ENCODE results near the gene SLC27A5.

The SLC27A5 gene

DNA sequence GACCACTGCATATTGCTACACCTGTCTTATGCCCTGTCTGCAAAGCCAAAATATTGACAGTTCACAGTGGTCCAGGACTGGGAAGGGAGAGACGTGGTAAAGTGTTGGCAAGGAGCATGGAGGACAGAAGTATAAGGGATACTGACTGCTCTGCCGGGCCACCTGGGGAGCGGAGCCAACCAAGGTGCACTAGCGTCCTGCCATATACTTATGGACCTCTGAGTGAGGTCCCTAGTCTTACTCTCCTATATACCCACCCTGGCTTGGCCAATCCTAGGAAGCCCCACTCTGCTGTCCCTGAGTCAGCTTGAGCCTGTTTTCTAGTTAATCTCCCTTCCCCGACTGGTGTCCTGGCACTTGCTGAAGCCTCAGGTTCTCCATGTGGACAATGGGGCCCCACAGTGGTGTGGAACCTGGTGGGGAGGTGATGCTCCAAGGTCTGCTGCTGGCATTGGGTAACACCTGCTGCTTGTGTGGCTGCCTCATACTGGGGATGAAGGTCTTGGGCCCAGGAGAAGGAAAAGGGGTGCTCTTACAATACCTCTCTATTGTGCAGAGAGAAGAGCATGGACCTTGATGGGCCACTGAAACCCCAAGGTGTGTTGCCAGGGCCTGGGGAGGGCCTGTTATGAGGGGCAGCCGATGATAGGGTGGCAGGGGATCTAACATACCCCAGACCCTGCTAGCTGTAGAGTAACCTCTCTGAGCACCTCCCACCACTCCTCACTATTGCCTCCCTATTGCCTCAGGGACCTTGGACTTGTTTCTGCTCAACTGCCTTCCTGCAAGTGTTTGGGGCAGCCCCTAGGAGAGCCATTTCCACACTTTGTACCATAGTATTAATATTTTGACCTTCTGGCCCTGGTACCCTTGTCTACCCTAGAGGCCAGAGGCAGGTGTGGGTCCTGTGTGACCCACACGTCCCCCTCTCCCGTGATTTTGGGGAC is 25.3 kb upstream of the SLC27A5 start:
- TF ChIP-seq, protein P1, sequence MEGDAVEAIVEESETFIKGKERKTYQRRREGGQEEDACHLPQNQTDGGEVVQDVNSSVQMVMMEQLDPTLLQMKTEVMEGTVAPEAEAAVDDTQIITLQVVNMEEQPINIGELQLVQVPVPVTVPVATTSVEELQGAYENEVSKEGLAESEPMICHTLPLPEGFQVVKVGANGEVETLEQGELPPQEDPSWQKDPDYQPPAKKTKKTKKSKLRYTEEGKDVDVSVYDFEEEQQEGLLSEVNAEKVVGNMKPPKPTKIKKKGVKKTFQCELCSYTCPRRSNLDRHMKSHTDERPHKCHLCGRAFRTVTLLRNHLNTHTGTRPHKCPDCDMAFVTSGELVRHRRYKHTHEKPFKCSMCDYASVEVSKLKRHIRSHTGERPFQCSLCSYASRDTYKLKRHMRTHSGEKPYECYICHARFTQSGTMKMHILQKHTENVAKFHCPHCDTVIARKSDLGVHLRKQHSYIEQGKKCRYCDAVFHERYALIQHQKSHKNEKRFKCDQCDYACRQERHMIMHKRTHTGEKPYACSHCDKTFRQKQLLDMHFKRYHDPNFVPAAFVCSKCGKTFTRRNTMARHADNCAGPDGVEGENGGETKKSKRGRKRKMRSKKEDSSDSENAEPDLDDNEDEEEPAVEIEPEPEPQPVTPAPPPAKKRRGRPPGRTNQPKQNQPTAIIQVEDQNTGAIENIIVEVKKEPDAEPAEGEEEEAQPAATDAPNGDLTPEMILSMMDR (conservative IDR thresholded peaks at IDR 0.05; ENCODE audit: low read depth): no peak
- ChIA-PET CTCF (no interaction called here), POLR2A (ENCODE audit: low non-redundant PET) (no interaction called here)
- no peak for DNase-seq (ENCODE audit: low spot score)
- H3K27ac ChIP-seq: no peak overlapping the region

GRCh38 chr19:58535857-58536256 is 24.1 kb upstream of the SLC27A5 start:
- CTCF ChIA-PET: interaction anchor here (0.8 kb wide), 1 partner anchor 15 kb away, joined by 3 read pairs; no protein-coding TSS in a partner anchor
- no peak overlapping the region for H3K27ac ChIP-seq
- DNase-seq (ENCODE audit: low spot score): no peak
- POLR2A ChIA-PET (ENCODE audit: low non-redundant PET): no interaction called here
- TF ChIP-seq, protein P1 (conservative IDR thresholded peaks at IDR 0.05; ENCODE audit: low read depth): no peak

DNA sequence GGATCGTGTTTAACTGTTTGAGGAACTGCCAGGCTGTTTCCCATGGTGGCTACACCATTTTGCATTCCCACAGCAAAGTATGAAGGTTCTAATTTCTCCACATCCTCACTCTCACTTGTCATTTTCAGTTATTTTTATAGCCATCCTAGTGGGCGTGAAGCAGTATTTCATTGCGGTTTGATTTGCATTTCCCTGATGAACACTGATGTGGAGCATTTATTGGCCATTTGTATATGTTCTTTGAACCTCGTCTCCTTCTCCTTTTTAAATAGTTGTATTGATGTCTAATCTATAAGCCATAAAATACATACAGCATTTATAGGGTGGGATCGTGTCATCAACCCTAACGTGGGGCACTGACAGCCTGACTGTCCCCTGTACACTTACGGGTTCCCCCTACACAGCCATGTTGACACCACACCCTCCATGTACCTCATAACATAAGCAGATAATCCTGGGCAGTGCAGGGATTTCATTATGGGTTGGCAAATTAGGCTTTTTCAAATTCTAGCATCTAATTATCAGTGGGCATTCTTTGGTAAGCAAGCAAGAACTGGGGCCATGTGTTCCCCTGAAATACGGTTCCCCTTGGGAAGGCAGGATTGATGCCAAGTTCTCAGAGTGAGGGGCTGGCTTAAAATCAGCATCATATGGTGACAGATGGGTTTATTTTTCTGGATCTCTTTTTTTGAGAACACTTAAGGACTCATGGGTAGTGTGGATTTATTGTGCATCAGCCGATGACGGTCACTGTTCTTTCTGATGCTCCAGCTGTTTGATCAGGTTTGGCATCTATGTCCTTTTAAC is 19.4 kb upstream of the SLC27A5 start:
- no peak for DNase-seq (ENCODE audit: low spot score)
- CTCF ChIA-PET: no interaction called here
- H3K27ac ChIP-seq: no peak overlapping the region
- TF ChIP-seq, protein P1 (conservative IDR thresholded peaks at IDR 0.05; ENCODE audit: low read depth): no peak
- POLR2A ChIA-PET (ENCODE audit: low non-redundant PET): no interaction called here

DNA sequence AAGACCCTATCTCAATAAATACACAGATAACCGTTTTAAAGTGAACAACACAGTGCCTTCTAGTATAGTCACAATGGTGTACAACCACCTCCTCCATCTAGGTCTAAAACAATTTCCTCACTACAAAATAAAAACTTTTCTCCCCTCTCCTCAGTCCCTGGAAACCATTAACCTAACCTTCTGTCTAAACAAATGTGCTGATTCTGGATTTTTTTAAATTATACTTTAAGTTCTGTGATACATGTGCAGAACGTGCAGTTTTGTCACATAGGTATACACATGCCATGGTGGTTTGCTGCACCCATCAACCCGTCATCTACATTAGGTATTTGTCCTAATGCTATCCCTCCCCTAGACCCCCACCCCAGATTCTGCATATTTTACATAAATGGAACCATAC is 17.6 kb upstream of the SLC27A5 start:
- no peak overlapping the region for H3K27ac ChIP-seq
- TF ChIP-seq, protein P1 (conservative IDR thresholded peaks at IDR 0.05; ENCODE audit: low read depth): no peak
- CTCF ChIA-PET: no interaction called here
- POLR2A ChIA-PET (ENCODE audit: low non-redundant PET): interaction anchor here (0.6 kb wide), 1 partner anchor 16 kb away, joined by 3 read pairs; no protein-coding TSS in a partner anchor
- DNase-seq (ENCODE audit: low spot score): no peak

DNA sequence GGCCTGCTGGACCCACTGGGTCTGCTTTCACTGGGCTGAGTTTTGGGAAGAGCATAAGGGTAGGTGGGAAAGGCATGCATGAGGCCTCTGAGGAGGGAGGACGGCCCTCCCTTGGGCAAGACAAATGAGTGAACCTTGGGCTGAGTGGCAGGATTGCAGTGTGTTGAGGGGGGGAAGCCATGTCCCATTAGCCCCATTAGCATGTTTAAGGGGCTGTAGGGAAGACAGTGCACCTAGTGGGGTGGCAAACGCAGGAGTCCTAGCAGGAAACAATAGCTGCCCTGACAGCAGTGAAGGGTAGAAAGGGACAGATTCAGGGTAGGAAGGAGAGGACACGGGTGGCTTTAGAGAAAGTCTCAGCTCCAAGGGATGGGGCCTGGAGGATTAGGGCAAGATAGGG is 10.9 kb upstream of the SLC27A5 start:
- DNase-seq (ENCODE audit: low spot score): no peak
- TF ChIP-seq, protein P1 (conservative IDR thresholded peaks at IDR 0.05; ENCODE audit: low read depth): no peak
- ChIA-PET POLR2A (ENCODE audit: low non-redundant PET) (interaction anchor here (0.7 kb wide), 1 partner anchor 21 kb away, joined by 3 read pairs; the partner anchor contains the start of gene TRIM28), CTCF (no interaction called here)
- H3K27ac ChIP-seq: no peak overlapping the region

- ChIA-PET CTCF (interaction anchor here (1.0 kb wide), 1 partner anchor 14 kb away, joined by 3 read pairs; no protein-coding TSS in a partner anchor), POLR2A (ENCODE audit: low non-redundant PET) (interaction anchor here (0.6 to 0.7 kb wide), 2 partner anchors 38 to 45 kb away, joined by 5 read pairs; no protein-coding TSS in a partner anchor)
- no peak for DNase-seq (ENCODE audit: low spot score)
- TF ChIP-seq, protein P1 (conservative IDR thresholded peaks at IDR 0.05; ENCODE audit: low read depth): no peak
- H3K27ac ChIP-seq: no peak overlapping the region
Observed at GRCh38 chr19:58521651-58522050, 9.9 kb upstream of the SLC27A5 start.
